Stimulated activated CD8-positive, alpha-beta memory T cell treated with anti-CD3 and anti-CD28 coated beads, Interleukin-7, amount 100 ng/mL, for 1 hour (primary cell): ENCODE measurements around the gene EXOC5.

Source experiments
- DNase-seq, 2 donors: peaks; one replicate each; pipeline ENCODE4 v3.0.0-alpha.2; 2020; ENCODE audit warnings: low read depth in 2 of 2

EXOC5 gene

GRCh38 chr14:57168138-57168679 lies 100.5 kb downstream of the EXOC5 start:
- DNase-seq: no peak

- DNase-seq: no peak
Observed at GRCh38 chr14:57161583-57162234, 107.0 kb downstream of the EXOC5 start.

GRCh38 chr14:57160333-57160732 lies 108.4 kb downstream of the EXOC5 start:
- DNase-seq: no peak

GRCh38 chr14:57153286-57153685 lies 115.4 kb downstream of the EXOC5 start:
- no peak for DNase-seq
